GM18502 (cell line): ENCODE data around the gene CDH13.

Experiments
- ATAC-seq: cut with Tn5 transposase; IDR thresholded peaks from one replicate; pipeline ENCODE4 v1.9.1; 2021; ENCODE audit warnings: mild to moderate bottlenecking; ENCODE audit not compliant: unreplicated experiment, poor library complexity

The CDH13 gene

GRCh38 chr16:82732461-82732860, 105.7 kb downstream of the CDH13 start:
- no peak for ATAC-seq

GRCh38 chr16:82735186-82735585, 108.4 kb downstream of the CDH13 start:
- ATAC-seq: no peak

GRCh38 chr16:82735673-82736091, 108.9 kb downstream of the CDH13 start:
- ATAC-seq: no peak

DNA sequence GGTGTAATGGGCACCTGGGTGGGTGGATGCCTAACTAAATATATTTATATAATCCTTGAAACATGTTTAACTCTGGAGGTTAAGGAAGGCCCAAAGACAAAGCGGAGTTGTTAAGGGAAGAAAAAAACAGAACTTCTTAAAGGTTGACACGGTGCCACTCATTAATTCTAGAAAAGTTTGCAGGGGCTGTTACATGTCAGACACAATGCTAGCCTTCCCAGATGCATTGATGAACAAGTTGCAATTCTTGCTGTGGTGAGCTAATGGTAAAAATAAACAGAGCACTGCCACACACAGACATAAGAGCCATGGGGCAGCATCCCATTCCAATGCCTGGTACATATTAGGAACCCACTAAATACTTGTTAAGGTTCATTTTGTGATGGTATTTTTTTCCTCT, 109.5 kb downstream of the CDH13 start:
- ATAC-seq: no peak

DNA sequence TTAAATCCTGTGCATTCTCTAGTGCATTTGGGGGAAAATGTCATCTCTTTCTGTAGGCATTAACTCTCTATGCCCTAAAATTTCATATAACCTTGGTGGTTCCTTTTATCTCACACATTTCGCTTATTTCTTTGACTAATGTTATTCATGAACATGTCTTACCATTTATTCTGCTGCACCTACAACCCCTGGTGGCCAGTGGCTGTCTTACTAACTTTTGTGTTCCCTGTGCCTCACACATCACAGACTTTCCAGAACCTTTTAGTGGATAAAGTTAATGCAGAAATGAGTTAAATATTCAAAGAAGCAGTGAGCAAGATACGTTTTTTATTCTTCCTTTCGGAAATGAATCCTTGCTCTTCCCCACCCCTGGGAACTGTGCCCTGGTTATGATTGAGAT, 111.9 kb downstream of the CDH13 start:
- ATAC-seq: no peak

DNA sequence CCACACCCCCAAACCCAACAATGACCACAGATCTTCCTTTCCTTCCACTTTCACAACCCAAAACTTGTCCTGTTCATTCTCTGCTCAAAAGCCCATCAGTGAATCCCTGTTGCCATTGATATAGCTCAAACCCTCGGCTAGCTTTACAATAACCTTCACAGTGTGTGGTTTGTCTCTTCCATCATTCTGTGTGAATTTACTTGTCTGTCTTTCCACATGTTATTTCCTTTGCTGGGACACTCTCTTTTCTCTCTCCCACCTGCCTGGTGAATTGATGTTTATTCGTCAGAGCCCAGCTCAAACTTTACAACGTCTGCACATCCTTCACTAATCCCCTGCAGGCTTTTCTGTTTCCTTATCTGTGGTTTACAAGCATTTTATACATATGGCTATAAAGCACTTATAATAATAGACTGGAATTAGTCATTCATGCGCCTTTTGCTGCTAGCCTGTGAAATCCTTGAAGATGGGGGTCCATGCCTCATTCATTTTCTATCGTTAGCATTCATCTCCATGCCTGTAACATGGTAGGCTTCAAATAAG, 114.4 kb downstream of the CDH13 start:
- ATAC-seq: no peak

- no peak for ATAC-seq
These were observed 118.2 kb downstream of the CDH13 start for GRCh38 chr16:82744958-82745357.

- ATAC-seq: no peak
These were observed 121.3 kb downstream of the CDH13 start for GRCh38 chr16:82748026-82748425.

DNA sequence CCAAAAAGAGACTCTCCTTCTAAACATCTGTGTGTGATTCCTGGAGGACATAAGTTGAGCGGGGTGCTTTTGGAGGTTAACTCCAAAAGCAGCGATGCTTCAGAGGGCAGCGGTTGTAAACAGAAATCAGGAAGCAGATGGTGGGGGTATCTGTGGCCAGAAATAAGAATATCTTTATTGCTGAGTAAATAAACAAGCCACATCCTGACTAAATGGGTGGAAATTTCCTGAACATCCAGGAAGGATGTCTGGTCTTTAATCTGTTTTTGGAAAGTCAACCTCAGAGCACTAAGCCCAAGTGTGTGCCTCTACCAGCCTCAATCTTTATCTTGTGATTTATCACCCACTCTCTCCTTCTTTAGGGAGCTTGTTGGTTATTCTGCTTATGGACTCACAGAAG, 123.3 kb downstream of the CDH13 start:
- ATAC-seq: no peak

GRCh38 chr16:82751020-82751419, 124.3 kb downstream of the CDH13 start:
- no peak for ATAC-seq

- no peak for ATAC-seq
These were observed 125.4 kb downstream of the CDH13 start for GRCh38 chr16:82752172-82752571.

- no peak for ATAC-seq
These were observed 127.1 kb downstream of the CDH13 start for GRCh38 chr16:82753821-82754220.

DNA sequence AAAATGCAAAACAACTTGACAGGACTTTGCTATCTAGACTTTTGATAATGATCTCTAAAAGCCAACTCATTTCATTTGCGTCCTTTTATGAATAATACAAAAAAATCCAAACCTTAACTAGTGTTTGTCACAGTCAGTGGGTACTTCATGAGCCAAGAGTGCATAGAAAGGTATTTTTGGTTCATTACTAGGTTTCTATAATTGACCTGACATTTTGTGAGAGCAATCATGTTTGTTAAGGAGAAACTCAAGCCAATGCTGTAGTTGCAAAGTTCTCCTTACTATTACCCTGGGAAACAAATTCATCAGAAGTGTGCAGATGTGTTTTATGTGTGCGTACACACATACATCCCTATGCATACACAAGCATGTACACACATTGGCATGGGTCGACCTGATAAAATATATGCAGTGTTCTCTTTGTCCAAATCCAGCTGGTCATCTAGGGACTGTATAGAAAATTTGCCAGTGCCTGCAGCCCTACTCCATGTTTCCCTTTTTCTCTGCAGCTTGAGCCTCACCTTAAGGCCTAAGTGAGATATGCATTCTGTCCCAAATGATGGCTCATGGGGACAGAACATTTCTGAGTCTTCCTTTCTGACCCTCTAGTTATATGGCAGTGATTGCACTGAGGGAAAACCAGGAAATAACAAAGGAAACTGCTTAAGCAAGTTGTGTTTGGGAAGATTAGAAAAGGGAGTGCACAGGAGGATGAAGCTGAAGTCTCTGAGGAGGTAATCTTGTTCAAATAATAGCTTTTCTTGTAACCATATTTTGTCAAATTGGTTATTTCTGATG, 128.1 kb downstream of the CDH13 start:
- ATAC-seq: no peak

DNA sequence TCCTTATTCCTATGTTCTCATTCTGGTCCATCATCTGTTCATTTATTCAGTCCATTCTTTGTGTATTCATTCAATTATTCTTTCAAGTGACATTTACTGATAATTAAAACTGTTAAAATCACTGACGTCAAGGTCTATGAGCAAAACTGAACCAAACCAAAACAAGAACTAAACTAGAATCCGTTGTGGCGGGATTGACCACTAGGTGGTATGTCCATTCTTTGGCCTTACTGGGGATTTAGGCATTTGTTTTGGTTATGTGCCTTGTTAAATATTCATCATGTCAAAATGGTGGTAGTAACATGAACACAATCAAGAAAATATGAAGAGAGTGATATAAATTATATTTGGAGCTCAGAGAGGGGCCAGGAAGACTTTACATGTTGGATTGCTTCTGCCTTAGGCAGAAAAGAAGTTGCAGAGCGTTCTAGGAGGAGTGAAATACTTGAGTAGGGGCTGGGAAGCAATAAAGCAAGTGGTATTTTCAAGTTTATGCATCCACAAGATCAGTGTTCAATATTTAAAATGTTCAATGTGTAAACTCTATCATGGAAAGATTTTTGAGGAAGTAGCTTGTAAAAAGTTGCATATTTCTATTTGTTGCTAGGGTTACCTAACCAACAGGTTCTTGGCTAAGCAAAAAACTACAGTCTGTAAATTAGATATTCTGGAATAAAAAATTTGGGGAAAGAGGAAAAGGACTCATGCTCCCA, 129.0 kb downstream of the CDH13 start:
- no peak for ATAC-seq

DNA sequence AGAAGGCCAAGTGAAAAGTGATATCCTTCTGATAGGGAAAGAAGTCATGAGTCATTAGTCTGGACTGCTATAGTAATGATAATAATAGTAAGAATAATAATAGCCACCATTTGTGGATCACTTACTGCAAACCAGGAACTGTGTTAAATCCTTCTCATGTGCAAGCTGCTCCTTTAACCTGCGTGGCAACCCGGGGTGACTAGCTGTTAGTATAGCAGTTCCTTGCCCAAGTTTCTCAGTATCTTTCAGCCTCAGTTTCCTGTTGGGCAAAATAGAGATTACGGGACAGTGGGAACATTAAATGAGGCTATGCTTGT, 129.5 kb downstream of the CDH13 start:
- no peak for ATAC-seq

DNA sequence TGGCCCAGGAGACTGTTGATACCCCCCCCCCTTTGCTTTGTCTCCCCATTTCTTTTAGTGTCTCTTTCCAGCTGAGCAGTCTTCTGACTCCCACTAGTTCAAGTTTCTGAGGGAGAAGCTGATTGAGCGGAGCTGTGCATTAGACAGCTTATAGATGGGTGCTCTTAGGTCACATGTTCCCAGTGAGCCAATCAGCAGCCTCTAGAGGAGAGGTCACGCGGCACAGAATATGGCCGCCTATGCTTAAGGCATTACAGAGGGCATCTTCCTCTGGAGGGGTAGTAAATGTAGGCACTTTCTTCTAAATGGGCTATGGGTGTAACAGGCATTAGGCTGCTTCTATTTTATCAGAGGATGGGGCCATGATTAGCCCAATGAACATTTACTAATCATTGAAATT, 131.6 kb downstream of the CDH13 start:
- no peak for ATAC-seq

DNA sequence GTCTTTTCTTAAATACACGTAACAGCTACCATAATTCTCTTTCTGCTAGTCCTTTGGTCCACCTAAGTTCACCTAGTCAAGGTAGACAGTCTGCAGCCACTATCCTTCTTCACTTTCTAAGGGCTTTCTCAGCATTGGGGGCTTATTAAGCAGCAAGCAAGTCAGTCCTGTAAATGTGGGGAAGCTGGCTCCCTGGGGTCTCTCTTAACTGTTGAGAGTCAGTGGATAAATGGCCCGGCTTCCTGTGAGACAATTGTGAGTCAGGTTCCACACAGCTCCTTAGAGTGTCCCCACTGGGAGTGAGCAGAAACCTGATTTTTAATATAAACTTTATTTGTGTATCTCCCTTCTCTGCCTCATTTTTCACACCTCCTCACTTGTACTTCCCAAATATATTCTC, 132.1 kb downstream of the CDH13 start:
- ATAC-seq: no peak

DNA sequence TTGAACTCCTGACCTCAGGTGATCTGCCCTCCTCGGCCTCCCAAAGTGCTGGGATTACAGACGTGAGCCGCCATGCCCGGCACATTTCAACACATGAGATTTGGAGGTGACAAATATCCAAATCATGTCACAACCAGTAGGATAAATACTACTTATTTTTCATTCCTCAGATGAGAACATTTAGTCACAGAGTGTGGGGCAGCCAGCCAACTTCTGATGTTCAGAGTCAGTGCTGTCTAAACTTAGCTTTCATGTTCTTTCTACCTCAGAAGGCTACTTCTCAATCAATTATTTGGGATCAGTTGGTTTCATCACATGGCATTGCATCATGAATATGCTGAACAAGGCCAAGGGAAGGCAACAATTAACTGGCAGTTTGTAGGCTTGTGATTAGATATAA, 134.5 kb downstream of the CDH13 start:
- no peak for ATAC-seq

GRCh38 chr16:82761858-82762257, 135.1 kb downstream of the CDH13 start:
- no peak for ATAC-seq

DNA sequence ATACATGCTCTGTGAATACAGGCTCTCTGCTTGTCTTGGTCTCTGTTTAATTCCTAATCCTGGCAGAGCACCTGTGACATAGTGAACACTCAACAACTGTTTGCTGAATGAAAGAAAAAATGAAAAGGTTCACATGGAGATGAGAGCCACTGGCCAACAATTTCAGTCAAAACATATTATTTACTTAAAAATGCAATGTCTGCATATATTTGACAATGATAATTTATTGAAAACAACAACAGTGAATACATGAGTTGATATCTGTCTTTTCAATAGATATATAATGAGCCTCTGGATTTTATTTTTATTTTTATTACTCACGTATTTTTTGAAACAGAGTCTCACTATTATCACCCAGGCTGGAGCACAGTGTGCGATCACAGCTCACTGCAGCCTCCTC, 136.6 kb downstream of the CDH13 start:
- ATAC-seq: no peak

- ATAC-seq: no peak
These were observed 140.4 kb downstream of the CDH13 start for GRCh38 chr16:82767198-82767597.

DNA sequence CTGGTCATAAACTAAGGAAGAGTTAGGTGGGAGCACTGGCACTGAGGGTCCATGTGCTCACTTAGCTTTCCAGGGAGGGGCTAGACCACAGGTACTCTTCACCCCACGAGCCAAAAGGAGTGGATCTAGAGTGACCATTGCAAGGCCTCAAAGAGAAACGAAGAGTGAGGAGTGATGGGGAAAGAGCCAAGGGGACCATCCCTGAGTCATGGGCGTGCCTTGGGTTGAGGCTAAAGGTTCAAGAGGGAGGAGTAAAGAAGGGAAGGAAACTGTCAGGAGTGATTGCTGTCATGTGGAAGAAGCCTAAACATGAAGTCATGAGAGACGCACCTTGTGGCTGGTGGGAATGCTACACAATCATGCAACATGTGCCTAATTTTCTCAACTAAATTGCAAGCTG, 141.0 kb downstream of the CDH13 start:
- ATAC-seq: no peak
